HepG2 (cell line): ENCODE results near the gene BRMS1. TPM values are rescaled to one million over a fixed set of nuclear protein-coding genes. Genes with fewer than 3 reads are reported as not detected.
A peak's percentile ranks its signal among the peaks of the same experiment; 100 is the strongest.

Experiments
- ARHGAP35 ChIP-seq: sonication (generic); formaldehyde crosslinking; IDR thresholded peaks from 2 replicates; pipeline ENCODE4 v1.9.0; 2022; ENCODE audit warnings: mild to moderate bottlenecking, inconsistent platforms, moderate library complexity, missing genetic modification reagents, borderline replicate concordance
- EED ChIP-seq: sonication (generic); formaldehyde crosslinking; IDR thresholded peaks from 2 replicates; pipeline ENCODE4 v1.5.0; 2020; ENCODE audit warnings: mild to moderate bottlenecking, missing genetic modification reagents
- GATAD1 ChIP-seq: IDR thresholded peaks from 2 replicates; pipeline ENCODE4 v1.6.1; 2016; ENCODE audit warnings: missing genetic modification reagents, missing compliant biosample characterization
- KAT7 ChIP-seq: IDR thresholded peaks from 2 replicates; pipeline ENCODE4 v1.6.1; 2018; ENCODE audit warnings: borderline replicate concordance, missing compliant biosample characterization
- NR2C2 ChIP-seq: sonication (generic); formaldehyde crosslinking; IDR thresholded peaks from 2 replicates; pipeline ENCODE4 v1.4.0; 2020; ENCODE audit warnings: missing genetic modification reagents, mild to moderate bottlenecking, moderate library complexity, borderline replicate concordance
- PAX8 ChIP-seq: sonication (generic); formaldehyde crosslinking; IDR thresholded peaks from 2 replicates; pipeline ENCODE4 v1.8.0; 2022; ENCODE audit warnings: mild to moderate bottlenecking, missing genetic modification reagents, borderline replicate concordance
- REST ChIP-seq, 2 experiments: IDR thresholded peaks; 2 replicates each; pipeline ENCODE4 v1.6.1; 2011 to 2012; ENCODE audit warnings: low read length in 2 of 2, borderline replicate concordance in 1 of 2, low read depth in 1 of 2, mild to moderate bottlenecking in 1 of 2, moderate library complexity in 1 of 2
- SRY ChIP-seq: sonication (generic); formaldehyde crosslinking; IDR thresholded peaks from 2 replicates; pipeline ENCODE4 v1.8.0; 2022; ENCODE audit warnings: mild to moderate bottlenecking, missing genetic modification reagents
- TARDBP ChIP-seq: sonication (generic); formaldehyde crosslinking; IDR thresholded peaks from 2 replicates; pipeline ENCODE4 v1.8.0; 2022; ENCODE audit warnings: mild to moderate bottlenecking, missing genetic modification reagents
- ZNF136 ChIP-seq: sonication (generic); formaldehyde crosslinking; IDR thresholded peaks from 2 replicates; pipeline ENCODE4 v1.8.1; 2022; ENCODE audit warnings: low read depth, mild to moderate bottlenecking, moderate library complexity, missing genetic modification reagents
- ZNF143 ChIP-seq: sonication (generic); formaldehyde crosslinking; IDR thresholded peaks from 2 replicates; pipeline ENCODE4 v1.4.0; 2020; ENCODE audit warnings: missing genetic modification reagents
- ZNF451 ChIP-seq: sonication (generic); formaldehyde crosslinking; IDR thresholded peaks from 2 replicates; pipeline ENCODE4 v1.5.0; 2020; ENCODE audit warnings: mild to moderate bottlenecking, missing genetic modification reagents
- ZNF484 ChIP-seq: sonication (generic); formaldehyde crosslinking; IDR thresholded peaks from 2 replicates; pipeline ENCODE4 v1.5.1; 2020; ENCODE audit warnings: mild to moderate bottlenecking, low read depth, missing genetic modification reagents, borderline replicate concordance
- ZNF574 ChIP-seq: sonication (generic); formaldehyde crosslinking; IDR thresholded peaks from 2 replicates; pipeline ENCODE4 v1.4.0; 2020; ENCODE audit warnings: missing genetic modification reagents
- polyA plus RNA-seq, 8 experiments: library from polyadenylated mRNA; depleted of rRNA in 3 of 8; stranded (reverse) in 7 of 8; unstranded in 1 of 8; fragments of >200 nt; fragmentation: Illumina TruSeq in 4 of 8; extraction: Trizol in 4 of 8; gene quantifications; 2 replicates each; pipeline versions ENCODE4 v1.2.1 to v1.2.3, GENCODE V29; 2011 to 2016; ENCODE audit warnings: low read depth in 4 of 8, missing spikeins in 1 of 8, mixed read lengths in 1 of 8; ENCODE audit not compliant: insufficient read depth in 1 of 8
- total RNA-seq, 5 experiments: library from RNA; depleted of rRNA; stranded (reverse); fragments of >200 nt; fragmentation: Illumina TruSeq; extraction: Trizol; gene quantifications; 2 replicates each; pipeline ENCODE4 v1.2.3, GENCODE V29; 2016; ENCODE audit warnings: low read depth in 1 of 5
- TF ChIP-seq, protein P1 (sequence below): sonication (generic); formaldehyde crosslinking; IDR thresholded peaks from 2 replicates; pipeline ENCODE4 v1.8.1; 2023; ENCODE audit warnings: mild to moderate bottlenecking, moderate library complexity, missing genetic modification reagents
- TF ChIP-seq, protein P2 (sequence below): sonication (generic); formaldehyde crosslinking; IDR thresholded peaks from 2 replicates; pipeline ENCODE4 v1.4.0; 2020; ENCODE audit warnings: mild to moderate bottlenecking, missing genetic modification reagents
- TF ChIP-seq, protein P3 (sequence below): sonication (generic); formaldehyde crosslinking; IDR thresholded peaks from 2 replicates; pipeline ENCODE4 v1.4.0; 2020; ENCODE audit warnings: mild to moderate bottlenecking, missing genetic modification reagents
- TF ChIP-seq, protein P4 (sequence below): sonication (generic); formaldehyde crosslinking; IDR thresholded peaks from 2 replicates; pipeline ENCODE4 v1.8.1; 2023; ENCODE audit warnings: mild to moderate bottlenecking, missing genetic modification reagents, borderline replicate concordance

The BRMS1 gene
- total and polyA plus RNA-seq, 2 of the 13 experiments (the other 11 are each of a cell fraction or from before 2014, with no cell fraction given), result 15.8 to 55.7 TPM

- TF ChIP-seq, protein P1, sequence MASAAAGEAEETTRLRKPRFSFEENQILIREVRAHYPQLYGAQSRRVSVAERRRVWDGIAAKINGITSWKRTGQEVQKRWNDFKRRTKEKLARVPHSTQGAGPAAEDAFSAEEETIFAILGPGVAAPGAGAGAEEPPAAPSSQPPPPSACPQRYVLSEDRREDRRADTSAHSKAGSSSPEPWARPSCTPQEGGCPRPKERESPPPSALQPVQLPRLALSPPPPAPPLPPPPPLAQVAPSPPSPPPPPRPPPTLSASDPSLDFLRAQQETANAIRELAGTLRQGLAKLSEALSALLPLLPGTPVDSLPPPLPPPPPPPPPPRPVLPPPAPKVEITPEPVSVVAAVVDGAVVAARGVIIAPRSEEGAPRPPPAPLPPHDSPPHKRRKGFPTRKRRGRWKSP (CRISPR knock-in tag), result peak; percentile 38
- TF ChIP-seq, protein P2, sequence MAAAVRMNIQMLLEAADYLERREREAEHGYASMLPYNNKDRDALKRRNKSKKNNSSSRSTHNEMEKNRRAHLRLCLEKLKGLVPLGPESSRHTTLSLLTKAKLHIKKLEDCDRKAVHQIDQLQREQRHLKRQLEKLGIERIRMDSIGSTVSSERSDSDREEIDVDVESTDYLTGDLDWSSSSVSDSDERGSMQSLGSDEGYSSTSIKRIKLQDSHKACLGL (CRISPR knock-in tag), result peak; percentile 66; the same call in 1 of the 2 replicates
- 0 out of 4 replicates have a peak, but pooled peaks of 1 of the 2 experiments have one; percentile 7 for TF ChIP-seq REST (IDR thresholded peaks at IDR 0.05; ENCODE audit: borderline replicate concordance in 1 of 2, low read depth in 1 of 2, low read length in 2 of 2)
- TF ChIP-seq ZNF574 (CRISPR knock-in tag), result peak; percentile 21; the same call in 1 of the 2 replicates
- peak; percentile 51; the same call in 1 of the 2 replicates for TF ChIP-seq GATAD1 (CRISPR knock-in tag)
- TF ChIP-seq ARHGAP35, result peak; percentile 83; the same call in 1 of the 2 replicates
- no peak for TF ChIP-seq PAX8 (CRISPR knock-in tag)
- TF ChIP-seq, protein P3, sequence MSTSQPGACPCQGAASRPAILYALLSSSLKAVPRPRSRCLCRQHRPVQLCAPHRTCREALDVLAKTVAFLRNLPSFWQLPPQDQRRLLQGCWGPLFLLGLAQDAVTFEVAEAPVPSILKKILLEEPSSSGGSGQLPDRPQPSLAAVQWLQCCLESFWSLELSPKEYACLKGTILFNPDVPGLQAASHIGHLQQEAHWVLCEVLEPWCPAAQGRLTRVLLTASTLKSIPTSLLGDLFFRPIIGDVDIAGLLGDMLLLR (CRISPR knock-in tag), result peak; percentile 41; the same call in 1 of the 2 replicates
- peak; percentile 27; the same call in 1 of the 2 replicates for TF ChIP-seq ZNF451 (CRISPR knock-in tag)
- 0 out of 2 replicates have a peak, but pooled peaks have one; percentile 3 for TF ChIP-seq SRY
- TF ChIP-seq EED (CRISPR knock-in tag), result peak; percentile 37
- TF ChIP-seq TARDBP, result no peak
- TF ChIP-seq, protein P4, sequence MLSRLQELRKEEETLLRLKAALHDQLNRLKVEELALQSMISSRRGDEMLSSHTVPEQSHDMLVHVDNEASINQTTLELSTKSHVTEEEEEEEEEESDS (CRISPR knock-in tag), result no peak
- 0 out of 2 replicates have a peak, but pooled peaks have one; percentile 50 for TF ChIP-seq ZNF484
- no peak for TF ChIP-seq ZNF143 (CRISPR knock-in tag)
- peak; percentile 46; the same call in 1 of the 2 replicates for TF ChIP-seq ZNF136 (CRISPR knock-in tag)
- no peak for TF ChIP-seq KAT7 (CRISPR knock-in tag)
- no peak for TF ChIP-seq NR2C2 (CRISPR knock-in tag)
Observed at GRCh38 chr11:66346476-66347424, 1.8 kb upstream of the BRMS1 start (continued).
